Stimulated activated CD8-positive, alpha-beta memory T cell treated with anti-CD3 and anti-CD28 coated beads, Interleukin-7, amount 100 ng/mL, for 4 hours (primary cell): ENCODE results near the gene FBXW9.
"Not testable (repeated sequence)": the region's sequence is repeated elsewhere in the genome, so short reads cannot be mapped to it uniquely, and the experiment has no call there.

Source experiments
- DNase-seq, 2 donors: peaks; one replicate each; pipeline ENCODE4 v3.0.0-alpha.2; 2020; ENCODE audit warnings: low read depth in 2 of 2

The FBXW9 gene

GRCh38 chr19:12715929-12716328 is 19.5 kb upstream of the FBXW9 start:
- DNase-seq: no peak

GRCh38 chr19:12715102-12715501 is 18.7 kb upstream of the FBXW9 start:
- DNase-seq: no peak

GRCh38 chr19:12713304-12713703 is 16.9 kb upstream of the FBXW9 start:
- DNase-seq: not testable (repeated sequence)

GRCh38 chr19:12712077-12712476 is 15.6 kb upstream of the FBXW9 start:
- DNase-seq: not testable (repeated sequence)

GRCh38 chr19:12711187-12711586 is 14.8 kb upstream of the FBXW9 start:
- DNase-seq: no peak

GRCh38 chr19:12708641-12709040 is 12.2 kb upstream of the FBXW9 start:
- no peak for DNase-seq

GRCh38 chr19:12706332-12706718 is 9.9 kb upstream of the FBXW9 start:
- DNase-seq: no peak

- no peak for DNase-seq
These were observed 9.4 kb upstream of the FBXW9 start for GRCh38 chr19:12705654-12706331.

GRCh38 chr19:12705169-12705568 is 8.7 kb upstream of the FBXW9 start:
- DNase-seq: no peak

GRCh38 chr19:12703046-12703445 is 6.6 kb upstream of the FBXW9 start:
- DNase-seq: no peak

- no peak for DNase-seq
These were observed 5.3 kb upstream of the FBXW9 start for GRCh38 chr19:12701596-12702282.

- no peak for DNase-seq
These were observed 1.7 kb upstream of the FBXW9 start for GRCh38 chr19:12698138-12698537.

- not testable (repeated sequence) for DNase-seq
These were observed 994 bp upstream of the FBXW9 start for GRCh38 chr19:12697425-12697824.

GRCh38 chr19:12695997-12696365 is 450 bp downstream of the FBXW9 start:
- no peak for DNase-seq

GRCh38 chr19:12695514-12695913 is 917 bp downstream of the FBXW9 start:
- DNase-seq: no peak

- DNase-seq: no peak
These were observed 1.3 kb downstream of the FBXW9 start for GRCh38 chr19:12695096-12695495.

- no peak for DNase-seq
These were observed 1.8 kb downstream of the FBXW9 start for GRCh38 chr19:12694641-12695040.

- no peak for DNase-seq
These were observed 3.5 kb downstream of the FBXW9 start for GRCh38 chr19:12692960-12693359.

- DNase-seq: no peak
These were observed 6.7 kb downstream of the FBXW9 start for GRCh38 chr19:12689581-12690216.

- no peak for DNase-seq
These were observed 7.4 kb downstream of the FBXW9 start for GRCh38 chr19:12689012-12689411.

GRCh38 chr19:12687496-12688196 is 8.8 kb downstream of the FBXW9 start, which contains the start of gene GNG14:
GNG14 (plus strand) TSS chr19:12687998; CDS start chr19:12688049, 51 bp downstream.
- DNase-seq: no peak

GRCh38 chr19:12685831-12686230 is 10.6 kb downstream of the FBXW9 start:
- DNase-seq: no peak
